ENCODE data around the gene ASPHD2.

The ASPHD2 gene

GRCh38 chr22:26489447-26490036, 60.5 kb downstream of the ASPHD2 start (continued):
- TF ChIP-seq PATZ1 (CRISPR knock-in tag; IDR thresholded peaks at IDR 0.05; ENCODE audit: borderline replicate concordance): no peak
- no peak for TF ChIP-seq ZC3H10 (CRISPR knock-in tag; IDR thresholded peaks at IDR 0.05)
- no peak for TF ChIP-seq CREB5 (CRISPR knock-in tag; IDR thresholded peaks at IDR 0.05; ENCODE audit: low read depth)
- TF ChIP-seq BACH2 (CRISPR knock-in tag; IDR thresholded peaks at IDR 0.05; ENCODE audit: borderline replicate concordance): no peak
- no peak for TF ChIP-seq ZNF565 (CRISPR knock-in tag; conservative IDR thresholded peaks at IDR 0.05; ENCODE audit: low read depth)

- ATAC-seq: no peak
- no peak for TF ChIP-seq ZNF70 (CRISPR knock-in tag; IDR thresholded peaks at IDR 0.05)
- TF ChIP-seq CSDC2 (CRISPR knock-in tag; IDR thresholded peaks at IDR 0.05): no peak
- no peak for TF ChIP-seq ZNF565 (CRISPR knock-in tag; conservative IDR thresholded peaks at IDR 0.05; ENCODE audit: low read depth)
- TF ChIP-seq GLIS3 (CRISPR knock-in tag; IDR thresholded peaks at IDR 0.05): no peak
- TF ChIP-seq BACH2 (CRISPR knock-in tag; IDR thresholded peaks at IDR 0.05; ENCODE audit: borderline replicate concordance): no peak
- no peak for TF ChIP-seq POU6F1 (CRISPR knock-in tag; IDR thresholded peaks at IDR 0.05; ENCODE audit: borderline replicate concordance, low read depth)
- TF ChIP-seq ZNF8 (CRISPR knock-in tag; IDR thresholded peaks at IDR 0.05): no peak
- no peak for TF ChIP-seq ARNTL (CRISPR knock-in tag; IDR thresholded peaks at IDR 0.05; ENCODE audit: borderline replicate concordance, low read depth)
- TF ChIP-seq PATZ1 (CRISPR knock-in tag; IDR thresholded peaks at IDR 0.05; ENCODE audit: borderline replicate concordance): no peak
- TF ChIP-seq TOX (CRISPR knock-in tag; IDR thresholded peaks at IDR 0.05; ENCODE audit: borderline replicate concordance): no peak
- no peak for TF ChIP-seq TCF4 (CRISPR knock-in tag; IDR thresholded peaks at IDR 0.05; ENCODE audit: borderline replicate concordance)
- TF ChIP-seq ZC3H10 (CRISPR knock-in tag; IDR thresholded peaks at IDR 0.05): no peak
- TF ChIP-seq ZFP30 (CRISPR knock-in tag; IDR thresholded peaks at IDR 0.05): no peak
- TF ChIP-seq SNAI2 (CRISPR knock-in tag; IDR thresholded peaks at IDR 0.05): no peak
Measured at GRCh38 chr22:26492220-26492619, 63.2 kb downstream of the ASPHD2 start.

- ATAC-seq: no peak
- TF ChIP-seq TSHZ2 (CRISPR knock-in tag; IDR thresholded peaks at IDR 0.05) (no peak), CSDC2 (CRISPR knock-in tag; IDR thresholded peaks at IDR 0.05) (no peak), TCF4 (CRISPR knock-in tag; IDR thresholded peaks at IDR 0.05; ENCODE audit: borderline replicate concordance) (no peak), OSR1 (CRISPR knock-in tag; IDR thresholded peaks at IDR 0.05) (no peak), RARB (CRISPR knock-in tag; IDR thresholded peaks at IDR 0.05) (no peak), ESRRG (CRISPR knock-in tag; IDR thresholded peaks at IDR 0.05) (no peak), CSRNP3 (CRISPR knock-in tag; IDR thresholded peaks at IDR 0.05) (no peak), TOX (CRISPR knock-in tag; IDR thresholded peaks at IDR 0.05; ENCODE audit: borderline replicate concordance) (no peak), ZC3H10 (CRISPR knock-in tag; IDR thresholded peaks at IDR 0.05) (no peak), ZFP3 (CRISPR knock-in tag; IDR thresholded peaks at IDR 0.05) (no peak), ZNF565 (CRISPR knock-in tag; conservative IDR thresholded peaks at IDR 0.05; ENCODE audit: low read depth) (no peak), ZNF70 (CRISPR knock-in tag; IDR thresholded peaks at IDR 0.05) (no peak)
Measured at GRCh38 chr22:26494506-26494905, 65.4 kb downstream of the ASPHD2 start.
